ENCODE measurements around the gene C1orf115.
"Not testable (repeated sequence)": the region's sequence is repeated elsewhere in the genome, so short reads cannot be mapped to it uniquely, and the experiment has no call there.

The C1orf115 gene, protein sequence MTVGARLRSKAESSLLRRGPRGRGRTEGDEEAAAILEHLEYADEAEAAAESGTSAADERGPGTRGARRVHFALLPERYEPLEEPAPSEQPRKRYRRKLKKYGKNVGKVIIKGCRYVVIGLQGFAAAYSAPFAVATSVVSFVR

DNA sequence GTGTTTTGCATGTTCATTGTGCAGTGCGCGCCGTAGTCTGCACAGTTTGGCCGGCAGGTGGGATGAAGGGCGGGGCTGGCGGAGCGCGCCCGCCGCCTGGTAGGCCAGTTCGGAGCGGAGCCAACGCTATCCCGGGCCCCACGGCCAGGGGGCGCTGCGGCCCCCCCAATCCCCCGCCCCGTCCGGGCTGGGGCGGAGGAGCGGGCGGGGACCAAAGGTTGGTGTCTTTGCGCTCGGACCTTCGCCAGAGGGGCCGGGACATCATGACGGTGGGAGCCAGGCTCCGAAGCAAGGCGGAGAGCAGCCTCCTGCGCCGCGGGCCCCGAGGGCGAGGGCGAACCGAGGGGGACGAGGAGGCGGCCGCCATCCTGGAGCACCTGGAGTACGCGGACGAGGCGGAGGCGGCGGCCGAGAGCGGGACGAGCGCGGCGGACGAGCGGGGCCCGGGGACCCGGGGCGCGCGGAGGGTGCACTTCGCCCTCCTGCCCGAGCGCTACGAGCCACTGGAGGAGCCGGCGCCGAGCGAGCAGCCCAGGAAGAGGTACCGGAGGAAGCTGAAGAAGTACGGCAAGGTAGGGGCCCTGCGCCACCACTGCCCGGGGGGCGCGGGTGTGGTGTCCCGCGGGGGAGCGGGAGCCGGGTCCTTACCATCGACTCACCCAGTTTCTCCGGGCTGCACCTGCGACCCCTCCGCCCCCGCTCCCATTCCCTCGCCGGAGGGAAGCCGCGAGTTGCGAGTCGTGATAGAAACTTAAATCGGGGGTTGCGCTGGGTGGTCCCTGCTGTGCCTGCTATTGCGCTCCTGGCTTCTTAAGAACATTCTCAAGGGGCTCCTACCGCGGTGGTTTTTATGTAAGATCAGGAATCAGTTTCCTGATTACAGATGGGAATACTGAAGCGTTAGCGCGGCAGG, at the start of gene C1orf115:
TSS of gene C1orf115 (plus strand) at position 224 of the 913 bp plus-strand sequence. CDS start at position 264, 40 bp downstream.
- peak; percentile 90 for DNase-seq

DNA sequence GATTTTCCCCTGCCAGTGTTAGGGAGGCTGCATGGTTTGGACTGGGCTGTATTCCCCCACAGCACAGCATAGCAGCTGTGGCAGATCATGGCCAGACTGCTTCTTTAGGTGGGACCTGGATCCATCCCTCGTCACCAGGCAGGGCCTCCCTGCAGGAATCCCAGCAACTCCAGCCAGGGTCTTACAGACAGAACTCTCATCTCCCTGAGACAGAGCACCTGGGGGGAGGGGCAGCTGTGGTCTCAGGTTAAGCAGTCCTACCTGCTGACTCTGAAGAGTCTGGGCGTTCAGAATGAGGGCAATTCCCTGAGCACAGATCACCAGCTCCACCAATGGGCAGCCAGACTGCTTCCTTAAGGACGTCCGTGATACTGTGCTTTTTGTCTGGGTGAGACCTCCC, 47.9 kb upstream of the C1orf115 start:
- DNase-seq, result no peak

DNA sequence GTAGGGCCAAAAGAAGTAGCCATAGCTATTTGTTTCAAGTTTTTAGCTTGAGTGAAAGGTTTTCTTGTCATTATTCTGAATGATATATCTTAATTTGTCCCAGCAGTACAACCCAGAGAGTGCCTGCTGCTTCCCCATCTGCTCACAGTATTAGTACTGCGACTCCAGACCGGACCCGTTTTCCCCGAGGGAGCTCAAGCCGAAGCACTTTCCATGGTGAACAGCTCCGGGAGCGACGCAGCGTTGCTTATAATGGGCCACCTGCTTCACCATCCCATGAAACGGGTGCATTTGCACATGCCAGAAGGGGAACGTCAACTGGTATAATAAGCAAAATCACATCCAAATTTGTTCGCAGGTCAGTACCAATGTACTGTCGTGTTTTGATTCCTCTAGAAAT, 37.2 kb upstream of the C1orf115 start:
- DNase-seq, result no peak

DNA sequence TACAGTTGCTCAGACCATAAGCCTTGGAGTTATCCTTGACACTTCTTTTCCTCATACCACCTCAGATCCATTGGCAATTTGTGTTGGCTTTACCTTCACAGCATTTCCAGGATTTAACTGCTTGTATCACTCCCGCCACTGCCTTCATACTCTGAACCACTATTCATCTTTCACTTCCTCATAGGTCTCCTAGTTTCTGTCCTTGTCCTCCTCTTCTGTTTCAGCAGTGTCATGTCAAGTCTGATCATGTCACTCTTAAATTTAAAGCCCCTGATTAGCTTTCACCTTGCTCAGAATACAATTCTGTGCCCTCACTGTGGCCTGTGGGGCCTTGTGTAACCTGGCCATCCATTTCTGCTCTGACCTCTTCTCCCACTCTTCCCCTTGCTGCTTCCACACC, 34.7 kb upstream of the C1orf115 start:
- DNase-seq, result no peak

DNA sequence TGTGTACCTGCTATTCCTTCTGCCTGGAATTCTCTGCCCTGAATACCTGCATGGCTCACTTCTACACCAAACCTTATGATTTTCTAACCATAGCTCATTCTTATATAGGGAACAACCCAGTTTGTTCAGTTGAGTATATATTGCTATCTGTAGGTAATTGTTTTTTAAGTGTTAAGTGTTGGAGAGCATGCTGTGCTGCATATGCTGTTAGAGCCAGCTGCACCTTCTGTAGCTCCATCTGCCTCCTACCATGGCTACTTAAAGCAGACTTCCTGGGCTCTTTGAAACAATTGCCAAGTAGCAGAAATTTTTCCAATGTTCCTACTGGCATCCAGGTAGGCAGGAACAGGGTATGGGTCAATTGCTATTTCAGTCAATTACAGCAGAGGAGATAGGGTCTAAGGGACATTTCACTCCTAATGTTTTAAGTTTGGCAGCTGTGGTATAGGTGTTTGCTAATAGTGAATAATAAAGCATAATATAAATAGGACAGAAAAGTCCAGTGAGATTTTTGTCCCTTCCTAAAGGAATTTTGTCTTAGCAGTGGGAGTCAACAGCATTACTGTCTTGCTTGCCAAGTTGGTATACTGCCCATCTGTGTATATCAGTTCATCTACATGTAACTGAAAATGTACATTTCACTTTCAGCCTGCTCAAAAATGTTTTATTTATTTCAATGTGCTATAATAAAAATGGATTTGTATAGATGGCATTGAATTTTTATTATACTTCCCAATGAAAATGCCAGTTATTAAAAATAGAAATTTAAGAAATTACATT, 34.0 kb upstream of the C1orf115 start:
- DNase-seq, result no peak

DNA sequence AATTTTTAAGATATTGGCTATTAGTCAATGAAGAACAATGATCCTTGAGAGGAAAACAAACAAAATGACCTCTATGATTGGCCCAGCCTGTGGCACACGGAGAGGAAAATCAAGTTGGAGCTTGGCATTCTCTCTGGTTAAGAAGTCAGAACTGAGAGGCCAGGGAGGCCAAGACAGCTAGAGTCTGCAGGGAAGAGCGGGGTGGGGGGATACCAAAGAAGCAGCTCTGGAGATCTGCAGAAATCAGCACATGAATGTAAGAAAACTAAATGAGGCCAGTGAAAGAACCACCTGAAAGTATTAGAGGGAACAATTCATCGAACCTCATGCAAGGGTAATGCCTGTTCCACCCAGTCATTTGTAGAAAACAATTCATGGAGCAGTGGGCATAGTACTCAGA, 23.8 kb upstream of the C1orf115 start:
- DNase-seq, result no peak

DNA sequence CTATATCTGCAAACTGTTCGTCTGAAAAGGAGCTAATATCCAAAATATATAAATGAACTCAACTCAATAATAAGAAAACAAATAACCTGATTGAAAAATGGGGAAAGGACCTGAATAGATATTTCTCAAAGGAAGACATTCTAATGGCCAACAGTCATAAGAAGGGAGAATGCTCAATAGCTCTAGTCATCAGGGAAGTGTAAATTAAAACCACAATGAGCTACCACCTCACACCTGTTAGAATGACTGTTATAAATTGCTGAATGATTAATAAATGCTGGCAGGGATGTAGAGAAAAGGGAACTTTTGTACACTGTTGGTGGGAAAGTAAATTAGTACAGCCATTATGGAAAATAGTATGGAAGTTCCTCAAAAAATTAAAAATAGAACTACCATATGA, 21.2 kb upstream of the C1orf115 start:
- no peak for DNase-seq

DNA sequence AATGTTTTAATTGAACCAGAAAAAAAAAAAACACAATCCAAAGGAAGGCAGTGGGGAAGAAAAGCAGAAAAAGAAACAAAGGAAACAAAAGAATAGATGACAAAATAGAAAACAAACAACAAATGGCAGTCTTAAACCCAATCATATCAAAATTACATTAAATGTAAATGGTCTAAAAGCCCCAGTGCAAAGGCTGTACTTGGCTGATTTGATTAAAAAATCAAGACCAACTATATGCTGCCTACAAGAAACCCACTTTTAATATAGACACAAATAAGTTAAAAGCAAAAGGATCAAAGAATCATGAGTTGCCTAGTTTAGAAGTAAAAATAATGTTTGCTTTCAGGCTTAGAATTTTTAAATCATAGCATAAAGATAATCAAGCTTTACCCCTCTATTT, 19.8 kb upstream of the C1orf115 start:
- DNase-seq, result no peak

DNA sequence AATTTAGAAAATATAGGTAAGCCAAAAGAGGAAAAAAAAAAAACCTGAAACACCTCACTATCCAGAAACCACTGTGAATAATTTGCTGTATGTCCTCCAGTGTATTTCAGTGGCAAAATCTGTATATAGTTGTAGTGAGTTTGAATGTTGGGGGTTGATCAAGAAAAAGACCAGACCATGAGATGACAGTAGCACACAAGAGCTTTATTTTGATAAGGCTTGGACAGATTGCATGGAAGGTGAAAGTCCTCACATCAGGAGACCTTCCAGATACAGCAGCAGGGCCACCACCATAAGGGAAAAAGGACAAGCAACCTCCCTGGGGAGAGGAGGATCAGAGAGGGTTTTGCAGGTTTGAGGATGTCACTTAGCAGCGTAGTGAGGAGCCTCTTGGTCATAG, 16.2 kb upstream of the C1orf115 start:
- no peak for DNase-seq

DNA sequence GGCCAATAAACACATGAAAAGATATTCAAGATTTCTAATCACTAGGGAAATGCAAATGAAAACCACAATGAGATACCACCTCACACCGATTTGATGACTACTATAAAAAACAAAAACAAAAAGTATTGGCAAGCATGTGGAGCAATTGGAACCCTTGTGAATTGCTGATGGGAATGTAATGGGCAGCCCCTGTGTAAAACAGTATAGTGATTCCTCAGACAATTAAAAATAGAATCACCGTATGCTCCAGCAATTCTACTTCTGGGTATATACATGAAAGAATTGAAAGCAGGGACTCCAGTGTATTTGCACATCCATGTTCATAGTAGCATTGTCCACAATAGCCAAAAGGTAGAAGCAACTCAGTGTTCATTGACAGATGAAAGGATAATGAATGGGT, 12.9 kb upstream of the C1orf115 start:
- no peak for DNase-seq

DNA sequence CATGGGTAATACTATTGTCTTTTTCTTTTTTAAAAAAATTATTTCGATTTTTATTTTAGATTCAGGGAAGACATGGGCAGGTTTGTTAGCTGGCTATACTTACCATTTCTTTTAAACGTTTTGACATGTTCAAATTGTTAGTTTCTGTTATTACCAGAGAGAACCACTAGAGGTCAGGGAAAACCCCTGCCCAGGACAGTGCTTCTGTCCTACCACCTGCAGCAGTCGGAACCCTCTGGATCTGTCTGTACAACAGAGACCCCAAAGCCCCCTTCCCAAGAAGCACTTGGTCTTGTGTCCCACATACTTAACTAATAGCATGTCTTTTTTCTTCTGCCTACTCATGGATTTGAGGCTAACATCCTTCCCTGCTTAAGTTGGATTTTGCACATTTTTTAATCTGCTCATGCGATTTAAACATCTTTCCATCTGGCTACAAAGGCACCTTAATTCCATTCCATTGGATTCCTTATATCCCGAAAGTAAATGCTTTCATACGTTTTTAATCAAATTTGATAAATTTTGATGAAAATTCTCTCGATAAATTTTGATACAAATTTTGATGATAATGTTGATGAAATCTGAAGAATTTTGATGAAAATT, 10.0 kb upstream of the C1orf115 start:
- peak; percentile 75 for DNase-seq

DNA sequence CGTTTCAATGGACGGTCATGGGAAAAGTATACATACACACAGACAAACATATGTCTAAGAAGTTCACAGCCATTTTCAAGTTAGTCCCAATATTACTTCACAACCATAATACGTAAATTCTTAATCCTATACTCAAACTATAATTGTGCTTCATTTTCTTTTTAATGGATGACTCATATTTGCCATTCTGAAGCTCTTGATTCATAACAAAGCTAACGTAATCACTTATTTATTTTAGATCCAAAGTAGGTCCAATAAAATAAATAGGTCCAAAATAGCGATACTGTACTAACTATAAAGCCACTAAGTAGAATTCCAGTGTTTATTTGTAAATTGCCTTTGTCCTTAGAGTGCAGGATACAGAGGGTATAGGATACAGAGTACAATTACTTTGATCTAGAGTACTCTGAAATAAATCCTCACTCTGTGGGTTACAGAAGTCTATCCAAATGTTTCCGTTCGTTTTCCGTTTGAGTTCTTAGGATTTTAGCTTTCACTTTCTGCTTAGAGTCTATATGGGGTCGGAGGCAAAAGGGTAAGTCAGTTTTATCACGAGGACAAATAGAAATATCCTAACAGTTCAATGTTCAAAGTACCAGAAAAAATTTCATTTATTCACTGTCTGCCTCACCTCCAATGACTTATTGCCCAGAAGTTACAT, 8.8 kb upstream of the C1orf115 start:
- DNase-seq, result no peak

DNA sequence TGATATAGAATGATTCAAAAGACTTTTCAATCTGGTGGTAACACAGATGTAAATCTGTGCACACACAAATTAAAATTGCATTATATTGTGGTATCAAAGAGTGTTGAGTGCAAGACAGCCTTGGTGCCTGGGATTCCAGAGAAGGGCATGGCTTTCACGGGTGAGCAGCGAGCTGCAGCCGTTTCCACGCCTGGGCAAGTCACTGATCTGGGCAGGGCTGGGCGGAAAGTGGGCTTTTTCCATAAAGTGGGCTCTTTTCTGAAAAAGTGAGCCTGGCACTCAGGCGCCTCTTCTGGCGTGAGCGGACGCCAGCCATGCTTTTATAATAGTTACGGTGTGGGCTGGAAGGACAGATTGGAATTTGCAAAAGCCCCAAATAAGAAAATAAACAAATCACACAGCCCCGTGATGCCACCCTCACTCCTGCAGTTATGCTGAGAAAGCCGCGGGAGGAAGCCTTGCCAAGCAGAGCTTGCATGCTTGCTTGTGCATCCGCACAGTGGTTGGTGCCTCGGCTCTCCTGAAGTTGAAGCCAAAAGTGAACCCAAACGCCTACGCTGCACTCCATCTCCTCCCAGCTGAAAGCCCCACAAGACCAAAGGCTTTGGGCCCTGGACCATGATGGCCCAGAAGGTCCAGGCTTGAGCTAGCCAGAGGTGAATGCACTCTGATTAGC, 7.1 kb upstream of the C1orf115 start:
- DNase-seq, result no peak

DNA sequence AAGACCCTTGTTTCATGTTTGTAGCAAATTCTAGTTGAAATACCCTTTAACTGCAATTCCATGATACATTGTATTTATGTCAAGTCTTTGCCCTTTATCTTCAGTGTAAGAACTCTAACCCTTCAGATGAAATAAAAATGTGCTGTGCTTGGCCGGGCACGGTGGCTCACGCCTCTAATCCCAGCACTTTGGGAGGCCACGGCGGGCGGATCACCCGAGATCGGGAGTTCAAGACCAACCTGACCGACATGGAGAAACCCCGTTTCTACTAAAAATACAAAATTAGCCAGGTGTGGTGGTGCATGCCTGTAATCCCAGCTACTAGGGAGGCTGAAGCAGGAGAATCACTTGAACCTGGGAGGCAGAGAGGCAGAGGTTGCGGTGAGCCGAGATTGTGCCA, 6.4 kb upstream of the C1orf115 start:
- not testable (repeated sequence) for DNase-seq

DNA sequence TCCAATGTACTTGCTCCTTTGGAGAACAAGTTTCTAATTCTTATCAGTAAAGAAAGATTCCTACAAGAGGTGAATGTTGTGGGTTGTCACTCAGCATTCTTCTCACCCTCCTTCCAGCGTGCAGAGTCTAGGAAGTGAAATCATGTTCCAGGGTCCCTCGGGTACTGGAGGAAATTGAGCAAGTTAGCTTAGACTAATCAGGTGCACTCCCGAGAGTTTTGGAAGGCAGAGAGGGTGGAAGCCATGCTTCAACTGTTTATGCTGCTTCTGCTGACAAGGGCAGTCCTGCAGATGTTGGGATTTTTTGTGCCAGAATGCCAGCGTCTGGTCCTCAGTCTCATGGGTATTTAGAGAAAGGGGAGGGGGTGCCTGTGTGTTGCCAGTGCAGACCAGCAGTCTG, 5.3 kb upstream of the C1orf115 start:
- no peak for DNase-seq

DNA sequence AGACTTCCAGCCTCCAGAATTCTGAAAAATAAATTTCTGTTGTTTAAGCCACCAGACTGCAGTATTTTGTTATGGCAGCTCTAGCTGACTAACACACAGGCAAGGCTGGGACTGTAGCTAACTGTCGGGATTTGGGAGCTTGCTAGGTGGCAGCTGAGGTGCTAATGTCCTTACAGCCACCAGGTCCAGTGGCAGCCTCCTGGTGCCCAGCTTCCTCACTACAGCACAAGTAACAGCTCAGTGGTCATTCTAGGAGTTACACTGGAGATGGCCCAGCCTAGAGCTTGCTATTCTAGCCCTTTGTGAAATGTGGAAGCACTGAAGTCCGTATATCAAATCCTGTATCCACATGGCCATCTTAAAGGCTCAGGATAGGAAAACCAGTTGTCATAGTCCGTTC, 4.3 kb upstream of the C1orf115 start:
- peak; percentile 53 for DNase-seq

DNA sequence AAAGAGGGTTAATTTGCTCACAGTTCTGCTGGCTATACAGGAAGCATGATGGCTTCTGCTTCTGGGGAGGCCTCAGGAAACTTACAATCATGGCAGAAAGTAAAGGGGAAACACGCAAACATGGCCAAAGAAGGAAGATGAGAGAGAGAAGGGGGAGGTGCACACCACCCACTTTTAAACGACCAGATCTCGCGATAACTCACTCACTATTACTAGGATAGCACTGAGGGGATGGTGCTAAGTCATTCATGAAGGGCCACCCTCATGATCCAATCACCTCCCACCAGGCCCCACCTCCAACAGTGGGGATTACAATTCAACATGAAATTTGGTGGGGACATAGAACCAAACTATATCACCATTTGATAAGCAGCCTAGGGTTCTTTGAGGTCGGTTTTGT, 2.4 kb upstream of the C1orf115 start:
- DNase-seq, result no peak

DNA sequence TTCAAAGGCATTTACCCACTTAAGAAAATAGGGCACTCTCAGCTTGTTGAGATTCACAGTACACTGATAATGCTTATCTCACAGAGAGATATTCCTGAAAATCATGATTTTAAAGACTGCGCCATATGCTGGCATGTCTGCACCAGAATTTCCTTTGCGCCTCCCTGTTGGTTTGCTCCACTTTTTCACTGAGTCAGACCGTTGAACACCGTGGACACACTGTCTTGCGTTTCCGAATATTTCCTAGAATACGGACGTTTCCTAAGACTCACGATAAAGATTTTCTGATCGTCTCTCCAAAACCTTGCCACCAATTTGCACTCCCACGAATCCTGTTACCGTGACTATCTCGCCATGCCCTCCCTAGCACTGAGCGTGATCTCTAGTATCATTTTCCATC, 497 bp upstream of the C1orf115 start:
- no peak for DNase-seq

DNA sequence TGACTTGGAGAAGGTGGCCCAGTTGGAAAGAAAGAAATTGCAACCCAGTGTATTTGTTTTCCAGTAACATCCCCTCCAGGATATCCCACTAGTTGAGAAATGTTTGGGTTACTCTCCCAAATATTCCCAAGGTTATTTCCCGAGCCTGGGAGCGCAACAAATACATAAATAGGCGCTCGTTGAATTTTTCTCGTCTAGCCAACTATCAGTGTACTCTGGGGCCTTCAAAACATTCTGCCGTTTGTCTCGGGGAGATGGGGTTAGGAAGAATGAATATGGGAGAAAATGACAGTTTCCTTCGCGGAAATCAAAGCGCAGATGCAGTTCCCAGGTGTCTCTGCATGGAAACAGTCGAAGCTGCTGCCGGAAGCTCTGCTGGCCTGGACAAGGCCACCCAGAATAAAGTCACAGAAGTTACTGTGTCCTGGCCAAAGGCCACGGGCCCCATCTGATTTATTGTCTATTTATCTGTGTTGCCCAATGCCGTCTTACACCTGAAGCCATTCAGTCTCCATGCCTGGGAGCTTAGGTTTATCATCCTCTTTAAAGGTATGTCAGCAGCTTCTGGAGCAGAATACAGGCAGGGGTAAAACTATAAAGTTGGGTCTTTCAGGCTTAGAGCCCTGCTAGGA, 1.0 kb downstream of the C1orf115 start:
- DNase-seq, result no peak

DNA sequence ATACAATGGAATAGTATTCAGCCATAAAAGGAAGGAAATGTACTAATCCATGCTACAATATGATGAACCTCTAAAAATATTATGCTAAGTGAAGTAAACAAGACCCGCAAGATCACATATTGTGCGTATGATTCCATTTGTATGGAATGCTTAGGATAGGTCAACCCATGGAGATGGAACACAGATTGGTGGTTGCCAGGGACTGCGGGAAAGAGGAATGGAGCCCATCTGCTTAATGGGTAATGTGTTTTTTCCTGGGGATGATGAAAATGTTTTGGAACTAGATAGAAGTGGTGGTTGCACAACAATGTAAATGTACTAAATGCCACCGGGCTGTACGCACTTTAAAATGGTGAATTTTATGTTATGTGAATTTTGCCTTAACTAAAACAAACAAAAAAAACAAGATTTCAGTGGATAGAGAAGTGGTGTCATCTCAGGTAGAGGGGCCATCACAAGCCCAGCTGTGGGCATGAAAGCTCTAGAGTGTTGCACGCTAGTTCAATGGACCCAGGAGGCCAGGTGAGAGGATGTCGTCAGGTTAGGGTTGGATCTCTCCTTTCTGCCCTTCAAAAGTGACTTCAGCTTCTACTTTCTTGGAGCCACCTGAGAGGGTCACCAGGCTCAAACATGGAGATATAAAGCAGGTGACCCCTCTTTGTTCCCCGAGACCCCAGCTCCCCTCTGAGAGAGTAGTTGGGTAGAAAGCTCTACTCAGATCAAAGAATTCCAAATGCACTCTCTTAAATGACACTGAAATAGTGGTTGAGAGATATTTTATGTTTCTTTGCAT, 2.5 kb downstream of the C1orf115 start:
- no peak for DNase-seq

DNA sequence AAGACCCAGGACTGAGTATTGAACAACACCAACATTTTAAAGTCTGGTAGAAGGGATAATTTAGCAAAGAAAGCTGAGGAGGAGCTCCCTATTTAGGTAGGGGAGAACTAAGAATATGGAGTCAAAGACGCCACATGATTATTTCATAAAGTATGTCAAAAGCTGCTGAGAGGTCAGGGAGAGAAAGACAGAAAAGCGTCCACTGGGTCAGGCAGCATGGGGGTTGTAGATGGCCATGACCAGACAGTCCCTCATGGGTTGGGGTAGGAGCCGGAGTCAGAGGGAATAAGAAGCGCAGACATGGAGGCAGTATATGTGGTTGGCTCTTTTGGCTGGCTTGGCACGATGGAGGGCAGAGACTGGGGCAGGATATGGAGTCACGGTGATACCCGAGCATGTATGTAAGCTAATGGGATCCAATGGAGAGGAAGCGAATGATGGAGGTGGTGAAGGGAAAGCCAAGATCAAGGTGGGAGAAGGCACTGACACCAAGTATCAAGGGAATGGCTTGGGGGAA, 4.8 kb downstream of the C1orf115 start:
- DNase-seq, result no peak

All from DMS53 (cell line).